ENCODE data around the gene GLYATL3. TPM values are rescaled to one million over a fixed set of nuclear protein-coding genes. Genes with fewer than 3 reads are reported as not detected.

GLYATL3 gene
- total RNA-seq, 1 experiment from 2014 or later = not detected

DNA sequence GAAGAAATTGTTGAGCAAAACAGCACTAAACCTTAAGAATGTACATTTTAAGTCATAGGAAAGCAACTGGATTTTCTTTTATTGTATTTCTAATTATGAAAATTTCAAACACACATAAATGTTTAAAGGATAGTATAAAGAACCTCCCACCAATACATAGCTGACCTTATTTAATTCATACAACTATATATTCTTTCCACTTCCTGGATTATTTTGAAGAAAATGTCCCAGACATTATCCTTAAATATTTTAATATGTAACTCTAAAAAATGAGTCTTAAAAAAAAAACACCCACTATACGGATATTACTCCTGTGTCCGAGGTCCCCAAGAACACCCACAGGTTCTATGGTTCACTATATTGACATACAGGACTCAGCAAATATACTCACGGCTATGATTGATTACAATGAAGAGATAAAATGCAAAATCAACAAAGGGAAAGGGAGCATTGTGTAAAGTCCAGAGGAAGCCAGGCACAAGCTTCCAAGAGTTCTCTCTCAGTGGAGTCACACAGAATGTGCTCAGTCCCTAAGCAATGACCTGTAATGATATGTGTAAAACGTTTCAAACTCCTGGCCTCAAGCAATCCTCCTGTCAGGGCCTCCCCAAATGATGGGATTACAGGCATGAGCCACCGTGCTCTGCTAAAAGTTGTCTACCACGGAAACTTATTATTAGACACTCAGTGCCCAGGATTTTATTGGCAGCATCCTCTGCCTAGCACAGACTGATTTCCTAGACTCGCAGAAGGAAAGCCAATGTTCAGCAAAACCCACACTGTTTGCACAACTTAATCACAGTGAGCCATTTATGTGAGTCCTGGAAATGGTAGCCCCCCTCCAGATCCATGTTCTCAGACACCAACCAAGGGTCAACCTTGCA is 23.2 kb downstream of the GLYATL3 start:
- no peak for DNase-seq (ENCODE audit: low read depth, low spot score)

DNA sequence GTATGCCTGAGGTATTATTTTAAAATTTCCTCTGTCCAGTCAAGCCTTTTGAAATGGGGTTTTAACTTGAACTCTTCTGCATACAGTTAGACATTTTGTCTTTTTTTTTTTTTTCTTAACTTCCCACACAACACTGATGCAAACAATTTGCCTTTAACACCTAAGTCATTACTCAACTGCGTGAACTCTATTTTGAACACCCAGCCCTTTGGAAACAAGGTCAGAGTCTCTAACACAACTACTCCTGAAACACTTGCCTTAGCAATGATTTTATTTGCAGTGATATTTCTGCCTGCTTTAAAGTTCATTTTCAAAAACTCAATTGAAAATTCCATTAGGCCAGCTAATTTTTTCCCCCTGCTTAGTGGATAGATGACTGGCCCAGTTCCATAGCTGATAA is 24.2 kb downstream of the GLYATL3 start:
- no peak overlapping the region for H3K27ac ChIP-seq (ENCODE audit: low read length)
- no TSS peak for BruUV-seq (replicated peaks)
- H3K4me3 ChIP-seq (ENCODE audit: low read depth in 2 of 2, low read length in 2 of 2) = no peak overlapping the region
- no peaks in the 10 kb centered on the region for H3K4me1 ChIP-seq (ENCODE audit: control insufficient read depth, insufficient read depth, low read length)
- ChIA-PET CTCF (interaction anchor here (0.6 kb wide), 1 partner anchor 554 kb away, joined by 3 read pairs; no protein-coding TSS in a partner anchor), POLR2A (no interaction called here)
- in situ Hi-C loops (cut with HindIII; ENCODE audit: low pct_unique_long_range_greater_than_20kb, low sequenced_read_pairs) (no loop called here), intact Hi-C loops (cut with micrococcal nuclease; ENCODE audit: unreplicated experiment) (no loop called here)
- H3K36me3 ChIP-seq (ENCODE audit: control insufficient read depth, insufficient read depth, low read length) = no peaks in the 10 kb centered on the region
- ATAC-seq (no peak), DNase-seq (ENCODE audit: low read depth, low spot score) (no peak)
- TF ChIP-seq TCF7L2 (IDR thresholded peaks at IDR 0.05; ENCODE audit: low read depth, low read length) = no peak
- H3K27me3 ChIP-seq (ENCODE audit: control insufficient read depth, insufficient read depth, low read length) = no peaks in the 10 kb centered on the region
- no peaks in the 10 kb centered on the region for H3K9me3 ChIP-seq (ENCODE audit: control insufficient read depth, insufficient read depth, low read depth, low read length)

More for the DNA sequence above, 23.2 kb downstream of the GLYATL3 start:
- TF ChIP-seq TCF7L2 (IDR thresholded peaks at IDR 0.05; ENCODE audit: low read depth, low read length) = no peak
- no peaks in the 10 kb centered on the region for H3K4me1 ChIP-seq (ENCODE audit: control insufficient read depth, insufficient read depth, low read length)
- intact Hi-C loops (cut with micrococcal nuclease; ENCODE audit: unreplicated experiment) (no loop called here), in situ Hi-C loops (cut with HindIII; ENCODE audit: low pct_unique_long_range_greater_than_20kb, low sequenced_read_pairs) (no loop called here)
- no peaks in the 10 kb centered on the region for H3K36me3 ChIP-seq (ENCODE audit: control insufficient read depth, insufficient read depth, low read length)
- H3K27me3 ChIP-seq (ENCODE audit: control insufficient read depth, insufficient read depth, low read length) = no peaks in the 10 kb centered on the region
- H3K9me3 ChIP-seq (ENCODE audit: control insufficient read depth, insufficient read depth, low read depth, low read length) = no peaks in the 10 kb centered on the region
- POLR2A ChIA-PET = no interaction called here
- BruUV-seq (replicated peaks) = no TSS peak
- CTCF ChIA-PET = no interaction called here
- H3K4me3 ChIP-seq (ENCODE audit: low read depth in 2 of 2, low read length in 2 of 2) = no peak overlapping the region
- ATAC-seq = no peak
- no peak overlapping the region for H3K27ac ChIP-seq (ENCODE audit: low read length)

DNA sequence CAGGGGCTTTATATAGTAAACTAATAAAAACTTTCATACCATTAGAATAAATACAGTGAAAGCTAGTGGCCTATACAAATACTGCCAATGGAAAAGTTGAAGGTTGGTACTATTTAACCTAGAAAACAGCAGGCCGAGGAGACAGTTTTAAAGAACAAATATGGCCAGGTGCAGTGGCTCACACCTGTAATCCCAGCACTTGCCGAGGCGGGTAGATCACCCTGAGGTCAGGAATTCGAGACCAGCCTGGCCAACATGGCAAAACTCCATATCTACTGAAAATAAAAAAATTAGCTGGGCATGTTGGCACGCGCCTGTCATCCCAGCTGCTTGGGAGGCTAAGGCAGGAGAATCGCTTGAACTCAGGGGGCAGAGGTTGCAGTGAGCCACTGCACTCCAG is 24.8 kb downstream of the GLYATL3 start:
- no peak overlapping the region for H3K4me3 ChIP-seq (ENCODE audit: low read depth in 2 of 2, low read length in 2 of 2)
- no peak overlapping the region for H3K27ac ChIP-seq (ENCODE audit: low read length)
- DNase-seq (ENCODE audit: low read depth, low spot score) (no peak), ATAC-seq (no peak)
- POLR2A ChIA-PET = no interaction called here
- in situ Hi-C loops (cut with HindIII; ENCODE audit: low pct_unique_long_range_greater_than_20kb, low sequenced_read_pairs) (no loop called here), intact Hi-C loops (cut with micrococcal nuclease; ENCODE audit: unreplicated experiment) (no loop called here)
- no peaks in the 10 kb centered on the region for H3K4me1 ChIP-seq (ENCODE audit: control insufficient read depth, insufficient read depth, low read length)
- no peaks in the 10 kb centered on the region for H3K27me3 ChIP-seq (ENCODE audit: control insufficient read depth, insufficient read depth, low read length)
- CTCF ChIA-PET = interaction anchor here (0.6 kb wide), 1 partner anchor 555 kb away, joined by 3 read pairs; no protein-coding TSS in a partner anchor
- TF ChIP-seq POLR2AphosphoS5 (IDR thresholded peaks at IDR 0.05; ENCODE audit: low read depth, low read length) = no peak
- TF ChIP-seq, protein P1, sequence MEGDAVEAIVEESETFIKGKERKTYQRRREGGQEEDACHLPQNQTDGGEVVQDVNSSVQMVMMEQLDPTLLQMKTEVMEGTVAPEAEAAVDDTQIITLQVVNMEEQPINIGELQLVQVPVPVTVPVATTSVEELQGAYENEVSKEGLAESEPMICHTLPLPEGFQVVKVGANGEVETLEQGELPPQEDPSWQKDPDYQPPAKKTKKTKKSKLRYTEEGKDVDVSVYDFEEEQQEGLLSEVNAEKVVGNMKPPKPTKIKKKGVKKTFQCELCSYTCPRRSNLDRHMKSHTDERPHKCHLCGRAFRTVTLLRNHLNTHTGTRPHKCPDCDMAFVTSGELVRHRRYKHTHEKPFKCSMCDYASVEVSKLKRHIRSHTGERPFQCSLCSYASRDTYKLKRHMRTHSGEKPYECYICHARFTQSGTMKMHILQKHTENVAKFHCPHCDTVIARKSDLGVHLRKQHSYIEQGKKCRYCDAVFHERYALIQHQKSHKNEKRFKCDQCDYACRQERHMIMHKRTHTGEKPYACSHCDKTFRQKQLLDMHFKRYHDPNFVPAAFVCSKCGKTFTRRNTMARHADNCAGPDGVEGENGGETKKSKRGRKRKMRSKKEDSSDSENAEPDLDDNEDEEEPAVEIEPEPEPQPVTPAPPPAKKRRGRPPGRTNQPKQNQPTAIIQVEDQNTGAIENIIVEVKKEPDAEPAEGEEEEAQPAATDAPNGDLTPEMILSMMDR (IDR thresholded peaks at IDR 0.05) = no peak
- TF ChIP-seq, protein P2, sequence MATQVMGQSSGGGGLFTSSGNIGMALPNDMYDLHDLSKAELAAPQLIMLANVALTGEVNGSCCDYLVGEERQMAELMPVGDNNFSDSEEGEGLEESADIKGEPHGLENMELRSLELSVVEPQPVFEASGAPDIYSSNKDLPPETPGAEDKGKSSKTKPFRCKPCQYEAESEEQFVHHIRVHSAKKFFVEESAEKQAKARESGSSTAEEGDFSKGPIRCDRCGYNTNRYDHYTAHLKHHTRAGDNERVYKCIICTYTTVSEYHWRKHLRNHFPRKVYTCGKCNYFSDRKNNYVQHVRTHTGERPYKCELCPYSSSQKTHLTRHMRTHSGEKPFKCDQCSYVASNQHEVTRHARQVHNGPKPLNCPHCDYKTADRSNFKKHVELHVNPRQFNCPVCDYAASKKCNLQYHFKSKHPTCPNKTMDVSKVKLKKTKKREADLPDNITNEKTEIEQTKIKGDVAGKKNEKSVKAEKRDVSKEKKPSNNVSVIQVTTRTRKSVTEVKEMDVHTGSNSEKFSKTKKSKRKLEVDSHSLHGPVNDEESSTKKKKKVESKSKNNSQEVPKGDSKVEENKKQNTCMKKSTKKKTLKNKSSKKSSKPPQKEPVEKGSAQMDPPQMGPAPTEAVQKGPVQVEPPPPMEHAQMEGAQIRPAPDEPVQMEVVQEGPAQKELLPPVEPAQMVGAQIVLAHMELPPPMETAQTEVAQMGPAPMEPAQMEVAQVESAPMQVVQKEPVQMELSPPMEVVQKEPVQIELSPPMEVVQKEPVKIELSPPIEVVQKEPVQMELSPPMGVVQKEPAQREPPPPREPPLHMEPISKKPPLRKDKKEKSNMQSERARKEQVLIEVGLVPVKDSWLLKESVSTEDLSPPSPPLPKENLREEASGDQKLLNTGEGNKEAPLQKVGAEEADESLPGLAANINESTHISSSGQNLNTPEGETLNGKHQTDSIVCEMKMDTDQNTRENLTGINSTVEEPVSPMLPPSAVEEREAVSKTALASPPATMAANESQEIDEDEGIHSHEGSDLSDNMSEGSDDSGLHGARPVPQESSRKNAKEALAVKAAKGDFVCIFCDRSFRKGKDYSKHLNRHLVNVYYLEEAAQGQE (IDR thresholded peaks at IDR 0.05; ENCODE audit: insufficient read depth in 1 of 2, low read depth in 2 of 2, low read length in 1 of 2) = no peak
- TF ChIP-seq SIN3A (IDR thresholded peaks at IDR 0.05; ENCODE audit: borderline replicate concordance, insufficient read depth, low read depth, low read length) = no peak
- no peak for TF ChIP-seq TCF7L2 (IDR thresholded peaks at IDR 0.05; ENCODE audit: low read depth, low read length)
- no peaks in the 10 kb centered on the region for H3K9me3 ChIP-seq (ENCODE audit: control insufficient read depth, insufficient read depth, low read depth, low read length)
- BruUV-seq (replicated peaks) = no TSS peak
- H3K36me3 ChIP-seq (ENCODE audit: control insufficient read depth, insufficient read depth, low read length) = no peaks in the 10 kb centered on the region

Measured in Panc1 (cell line).